ENCODE measurements around the gene KLHL29.
A peak's percentile ranks its signal among the peaks of the same experiment; 100 is the strongest.

KLHL29 gene

DNA sequence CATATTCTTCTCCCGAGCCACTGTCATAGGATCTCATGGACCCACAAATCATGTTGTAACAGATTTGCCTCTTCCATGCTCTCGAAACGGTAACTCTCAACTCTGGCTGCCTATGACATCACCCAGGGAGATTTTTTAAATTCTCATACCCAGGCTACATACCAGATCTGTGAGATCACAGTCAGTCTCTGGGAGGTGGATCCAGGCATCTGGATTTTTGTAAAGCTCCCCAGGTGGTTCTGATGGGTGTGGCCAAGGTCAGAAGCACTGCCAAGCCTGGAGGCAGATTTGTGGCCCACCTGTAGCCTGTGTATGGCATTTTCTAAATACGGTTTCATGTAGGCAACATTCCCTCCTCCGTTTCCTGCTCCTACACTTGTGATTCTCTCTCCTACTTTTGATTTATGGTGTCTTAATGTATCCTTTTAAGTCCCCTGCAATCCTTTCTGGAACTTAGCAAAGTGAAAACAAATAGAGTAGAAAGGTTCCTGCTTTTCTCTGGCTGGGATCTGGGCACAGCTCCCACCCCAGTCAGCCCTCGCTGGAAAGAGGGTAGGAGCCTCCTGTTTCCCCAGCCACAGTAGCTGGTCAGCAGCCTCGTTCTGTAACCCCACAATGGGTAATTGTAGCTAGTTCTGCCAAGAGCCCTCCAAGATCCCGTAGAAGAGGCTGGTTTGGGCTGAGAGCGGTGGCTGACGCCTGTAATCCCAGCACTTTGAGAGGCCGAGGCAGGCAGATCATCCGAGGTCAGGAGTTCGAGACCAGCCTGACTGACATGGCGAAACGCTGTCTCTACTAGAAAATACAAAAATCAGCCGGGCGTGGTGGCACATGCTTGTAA, 96.2 kb downstream of the KLHL29 start:
- DNase-seq = no peak

DNA sequence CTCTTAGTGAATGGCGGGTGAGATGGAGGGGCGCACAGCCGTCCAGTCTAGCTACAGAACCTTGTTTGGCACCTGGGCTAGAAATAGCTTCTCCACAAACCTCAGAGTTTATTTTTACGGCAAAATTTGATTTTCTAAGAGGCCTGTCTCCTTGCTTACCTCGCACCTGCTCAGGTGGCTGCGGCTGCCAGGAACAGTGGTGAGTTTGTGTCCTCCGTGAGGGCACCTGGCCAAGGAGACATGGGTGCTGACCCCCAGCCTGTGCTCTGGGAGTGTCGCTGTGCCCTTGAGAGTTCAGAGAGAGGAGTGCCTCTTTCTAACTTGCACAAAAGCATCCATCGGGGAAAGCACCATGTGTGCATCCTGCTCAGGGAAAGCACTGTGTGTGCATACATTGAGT, 97.2 kb downstream of the KLHL29 start:
- DNase-seq = no peak

DNA sequence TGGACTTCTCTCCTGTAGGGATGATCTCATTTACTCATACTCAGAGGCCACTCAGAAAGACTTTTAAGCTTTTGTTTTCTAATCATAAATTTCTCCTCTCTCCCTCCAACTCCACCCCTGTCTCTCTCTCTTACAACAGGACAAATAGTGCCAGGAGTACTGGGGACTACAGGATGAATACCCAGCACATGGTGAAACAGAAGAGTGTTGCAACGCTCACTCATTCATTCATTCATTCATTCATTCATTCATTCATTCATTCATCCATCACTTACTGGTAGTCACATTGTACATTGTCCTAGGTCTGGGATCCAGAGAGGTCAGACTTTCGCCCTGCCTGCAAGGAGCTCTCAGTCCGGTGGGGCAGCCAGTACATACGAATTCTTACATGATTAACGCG, 97.6 kb downstream of the KLHL29 start:
- no peak for DNase-seq

DNA sequence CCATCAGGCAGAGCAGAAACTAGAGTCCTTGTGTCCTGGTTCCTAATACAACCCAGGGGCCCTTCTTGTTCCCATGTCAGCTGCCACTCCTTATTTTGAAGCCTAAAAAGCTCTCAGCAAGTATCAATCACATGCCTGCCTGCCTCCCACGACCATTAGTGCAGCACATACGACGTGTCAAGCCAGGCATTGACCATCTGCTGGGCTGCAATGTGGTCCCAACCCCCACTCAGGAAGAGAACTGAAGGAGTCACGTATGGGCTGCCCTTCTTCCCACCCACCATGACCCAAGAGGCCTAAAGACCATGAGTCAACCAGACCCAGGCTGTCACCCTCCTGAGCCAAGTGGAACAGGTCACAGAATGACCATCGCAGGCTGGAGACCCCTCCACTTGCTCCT, 98.8 kb downstream of the KLHL29 start:
- no peak for DNase-seq

DNA sequence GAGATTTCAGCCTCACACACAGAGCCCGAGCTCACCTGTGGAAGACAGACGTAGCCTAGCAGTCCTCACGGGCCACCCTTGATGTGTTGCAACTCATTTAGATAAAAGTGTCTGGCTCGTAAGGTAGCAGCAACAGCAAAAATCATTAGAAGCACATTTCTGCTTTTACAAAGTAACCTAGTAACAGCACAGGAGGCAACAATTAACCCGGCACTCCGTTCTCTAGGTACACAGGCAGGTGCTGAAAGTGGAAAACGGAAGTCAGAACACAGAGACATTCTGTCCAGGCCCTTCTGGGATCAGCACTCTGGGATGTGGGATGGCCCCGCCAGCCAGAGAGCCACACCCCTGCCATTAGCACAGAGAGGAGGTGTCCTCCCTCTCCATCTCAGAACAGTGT, 99.3 kb downstream of the KLHL29 start:
- DNase-seq = no peak

DNA sequence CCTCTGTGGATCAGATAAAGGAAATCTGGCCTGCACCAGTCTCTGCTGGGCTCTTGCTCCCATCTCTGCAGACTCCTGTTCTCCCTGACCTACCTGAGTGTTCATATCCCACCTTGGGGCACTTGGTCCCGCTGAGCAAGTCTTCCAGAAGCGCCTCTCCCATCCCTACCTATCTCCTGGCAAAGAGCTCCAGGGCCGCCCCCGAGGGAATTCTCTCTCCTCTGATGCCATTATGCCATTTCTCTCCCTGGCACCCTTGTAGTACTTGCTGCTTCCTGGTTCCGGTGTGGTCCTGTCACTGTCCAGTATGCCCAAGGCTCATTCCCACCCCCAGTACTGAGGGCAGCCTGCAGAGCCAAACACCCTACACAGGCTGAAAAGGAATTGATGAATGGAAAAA, 99.8 kb downstream of the KLHL29 start:
- no peak for DNase-seq

DNA sequence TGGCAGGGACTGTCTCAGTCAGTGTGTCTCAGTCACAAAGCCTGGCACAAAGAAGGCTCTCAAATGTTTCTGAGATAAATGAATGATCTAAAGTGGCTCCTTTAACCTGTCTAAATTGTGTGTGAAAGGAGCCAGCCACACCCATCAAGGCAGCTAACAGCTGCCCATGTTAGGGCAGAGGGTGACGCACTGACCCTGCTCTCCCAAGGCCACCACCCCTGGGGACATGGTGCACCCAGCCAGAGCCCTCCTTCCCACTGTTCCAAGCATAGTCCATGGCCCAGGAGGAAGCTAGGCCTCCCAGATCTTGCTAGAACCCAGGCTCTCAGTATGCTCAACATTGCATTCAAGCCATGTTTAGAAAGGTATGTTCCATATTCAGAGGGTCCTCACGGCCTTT, 100.3 kb downstream of the KLHL29 start:
- no peak for DNase-seq

DNA sequence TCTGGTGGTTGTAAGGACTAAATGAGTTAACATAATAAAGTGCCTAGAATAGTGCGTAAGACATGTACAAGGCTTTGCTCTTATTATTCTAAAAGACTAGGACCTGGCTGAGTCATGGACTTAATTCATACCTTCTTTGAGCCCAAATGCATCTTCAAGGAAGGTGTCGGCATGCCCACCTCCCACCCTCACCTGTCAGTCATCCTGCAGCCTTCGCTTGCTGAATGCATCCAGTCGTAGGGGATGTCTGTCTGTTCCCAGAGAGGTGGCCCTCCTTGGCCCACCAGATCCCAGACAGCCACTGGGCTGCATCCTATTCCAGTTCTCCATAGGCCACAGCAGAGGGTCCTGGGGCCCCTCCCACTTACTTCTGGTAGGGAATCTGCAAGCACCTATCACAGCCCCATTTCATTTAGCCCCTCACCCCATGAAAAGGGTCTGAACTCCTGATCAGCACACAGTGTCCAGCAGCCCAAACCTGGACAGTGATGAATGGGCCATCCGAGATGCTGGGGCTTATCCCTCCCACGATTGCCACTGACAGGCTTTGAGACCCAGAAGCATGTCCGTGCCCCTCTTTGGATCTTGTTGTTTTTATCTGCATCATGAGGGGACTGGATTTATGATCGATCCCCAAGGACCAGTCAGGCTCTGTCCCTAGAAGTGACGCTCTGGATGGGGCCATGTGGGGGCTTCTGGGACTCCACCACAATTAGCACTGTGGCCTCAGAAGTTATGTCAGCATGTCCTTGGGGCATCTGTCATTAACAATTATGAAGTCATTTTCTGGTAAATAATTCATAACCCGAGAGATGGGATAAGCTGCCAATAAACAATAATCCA, 101.1 kb downstream of the KLHL29 start:
- DNase-seq = no peak

DNA sequence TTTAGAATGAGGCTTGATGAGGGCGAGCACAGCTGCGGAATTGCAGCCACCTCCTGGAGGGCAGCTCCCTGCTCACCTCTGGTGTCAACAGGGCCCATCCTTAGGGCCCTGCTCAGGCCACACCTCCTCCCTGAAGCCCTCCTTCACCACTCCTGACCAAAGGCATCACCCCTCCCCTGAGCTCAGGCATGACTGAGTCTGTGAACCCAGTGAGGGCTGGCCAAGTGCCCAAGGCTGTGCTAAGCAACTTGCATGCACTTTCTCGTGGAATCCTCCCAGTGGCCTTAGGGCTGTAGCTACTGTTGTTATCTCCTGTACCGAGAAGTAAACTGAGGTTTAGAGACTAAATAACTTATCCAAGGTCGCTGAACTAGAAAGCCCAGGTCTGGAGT, 101.7 kb downstream of the KLHL29 start:
- DNase-seq = no peak

DNA sequence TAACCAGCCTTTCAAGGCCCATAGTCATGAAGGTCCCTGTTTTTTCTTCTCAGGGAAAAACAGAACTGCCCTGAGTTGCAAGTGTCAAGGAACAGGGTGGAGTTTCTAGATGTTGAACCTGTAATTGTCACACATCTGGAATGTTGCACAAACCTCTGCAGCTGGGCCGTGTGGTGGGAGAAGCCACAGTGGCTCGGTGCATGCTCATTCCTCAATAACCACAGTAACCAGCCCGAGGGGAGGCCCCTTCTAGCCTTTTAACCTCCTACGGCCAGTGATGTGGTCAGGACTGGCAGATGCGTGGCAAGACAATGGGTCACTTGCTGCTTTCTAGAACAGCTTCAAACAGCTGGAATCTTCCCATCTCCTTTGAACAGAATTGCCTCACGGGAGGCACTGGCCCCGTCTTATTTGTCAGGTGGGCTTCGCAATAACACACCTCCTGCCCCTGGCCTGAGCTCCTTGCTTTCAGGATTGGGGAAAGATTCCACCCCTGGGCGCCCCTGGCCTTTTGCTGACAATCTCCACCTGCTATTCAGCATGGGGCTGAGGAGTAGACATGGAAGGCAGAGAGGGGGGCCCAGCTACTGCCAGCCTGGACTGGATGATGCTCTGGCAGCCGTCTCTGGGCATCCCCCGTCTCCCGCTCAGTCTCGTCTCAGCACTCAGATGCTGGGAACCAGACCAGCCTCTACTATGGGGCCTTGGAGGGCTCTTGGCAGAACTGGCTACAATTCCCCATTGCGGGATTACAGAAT, 102.9 kb downstream of the KLHL29 start:
- DNase-seq = peak; percentile 39

DNA sequence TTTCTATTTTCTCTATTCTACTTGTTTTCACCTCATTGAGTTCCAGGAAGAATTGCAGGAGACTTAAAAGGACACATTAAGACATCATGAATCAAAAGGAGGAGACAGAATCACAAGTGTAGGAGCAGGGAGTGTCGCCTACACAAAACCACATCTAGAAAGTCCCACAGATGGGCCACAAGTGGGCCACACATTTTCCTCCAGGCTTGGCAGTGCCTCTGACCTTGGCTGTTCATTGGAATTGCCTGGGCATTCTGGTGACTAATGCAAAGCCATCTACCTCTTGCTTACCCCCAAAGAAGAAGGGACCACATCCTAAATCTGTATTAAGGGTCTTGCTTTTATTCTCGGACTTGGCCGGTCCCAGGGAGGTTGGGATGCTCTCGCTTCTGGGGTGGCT, 103.6 kb downstream of the KLHL29 start:
- DNase-seq = no peak

DNA sequence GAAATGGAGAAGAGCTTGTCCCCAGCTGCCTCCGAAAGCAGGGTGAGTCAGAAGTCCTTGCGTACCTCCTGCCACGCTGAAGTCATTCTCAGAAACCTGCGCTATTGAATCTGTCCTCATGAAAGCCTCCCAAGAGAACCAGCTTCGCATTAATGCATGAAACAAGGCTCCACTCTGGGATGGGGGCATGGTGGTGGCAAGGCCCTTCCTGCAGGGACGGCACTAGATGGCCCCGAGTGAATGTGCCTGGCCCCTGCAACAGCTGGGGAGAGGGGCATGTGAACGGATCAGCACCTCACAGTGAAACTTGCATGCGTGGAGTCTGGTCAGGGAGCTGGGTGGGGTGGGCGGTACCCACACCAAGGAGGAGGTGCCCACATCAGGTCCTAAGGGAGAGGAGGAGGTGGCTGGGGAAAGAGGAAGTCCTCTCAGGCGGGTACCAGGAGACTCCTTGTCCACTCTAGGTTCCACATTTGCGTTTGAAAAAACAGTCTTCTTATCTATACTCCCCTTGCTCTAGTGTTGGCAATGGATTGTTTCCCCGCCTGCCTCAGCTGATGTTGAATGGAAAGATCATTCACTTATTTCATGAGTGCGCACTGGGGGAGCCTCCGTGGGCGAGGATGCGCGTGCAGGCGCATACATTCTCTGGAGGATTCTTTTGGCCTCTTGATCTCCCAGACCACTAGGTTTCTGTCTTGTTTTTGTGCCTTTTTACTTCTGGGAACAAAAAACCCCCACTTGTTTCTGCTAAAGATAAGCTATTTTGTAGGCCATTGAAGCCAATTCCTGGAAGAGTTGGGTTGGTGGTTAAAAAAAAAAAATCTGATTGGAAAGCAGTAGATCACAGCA, 104.7 kb downstream of the KLHL29 start:
- DNase-seq = peak; percentile 65

DNA sequence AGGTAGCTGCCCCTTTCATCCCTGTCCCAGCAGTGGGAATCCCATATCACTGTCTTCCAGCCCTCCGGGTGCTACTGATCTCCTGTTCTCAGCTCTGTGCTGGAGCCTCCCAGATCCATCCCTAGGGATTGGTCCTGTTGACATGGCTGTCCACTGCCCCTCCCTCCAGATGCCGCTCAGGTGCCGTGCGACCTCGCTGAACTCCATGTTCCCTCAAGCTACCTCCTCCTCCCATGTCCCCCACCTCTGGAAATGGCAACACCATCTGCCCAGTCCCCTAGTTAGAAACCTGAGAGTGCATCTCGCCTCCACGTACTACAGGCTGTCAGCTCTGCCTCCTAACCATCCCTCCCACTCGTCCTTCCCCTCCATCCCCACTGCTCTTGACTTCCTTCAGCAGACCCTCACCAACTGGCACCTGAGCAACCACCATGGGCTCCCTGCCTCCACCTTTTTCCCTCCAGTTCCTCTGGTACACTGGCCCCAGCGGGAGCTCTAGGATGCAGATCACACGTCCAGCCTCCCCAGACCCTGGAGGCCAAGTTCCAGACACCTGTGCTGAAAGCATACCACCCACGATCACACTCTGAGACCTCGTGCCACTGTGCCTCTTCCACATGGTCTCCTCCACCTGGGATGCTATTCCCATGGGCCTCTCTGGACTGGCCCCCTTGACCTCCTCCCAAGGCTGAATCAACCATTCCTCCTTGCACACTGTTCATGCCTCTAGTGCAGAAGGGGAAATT, 106.8 kb downstream of the KLHL29 start:
- DNase-seq = no peak

DNA sequence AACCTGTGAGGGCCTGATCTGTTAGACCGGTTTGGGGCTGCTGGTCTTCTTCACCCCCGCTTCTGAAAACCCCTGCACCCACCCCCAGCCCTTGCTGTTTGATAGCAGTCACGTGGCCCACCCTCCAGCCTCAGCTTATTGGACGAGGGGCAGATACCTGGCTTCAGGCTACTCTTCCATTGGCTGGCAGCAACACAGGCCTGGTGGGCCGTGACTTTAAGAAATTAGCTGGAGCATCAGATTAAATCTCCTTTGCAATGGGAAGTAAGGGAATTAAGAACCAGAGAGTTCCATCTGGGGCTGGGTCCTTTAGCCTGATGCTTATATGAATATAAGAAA, 107.3 kb downstream of the KLHL29 start:
- DNase-seq = no peak

DNA sequence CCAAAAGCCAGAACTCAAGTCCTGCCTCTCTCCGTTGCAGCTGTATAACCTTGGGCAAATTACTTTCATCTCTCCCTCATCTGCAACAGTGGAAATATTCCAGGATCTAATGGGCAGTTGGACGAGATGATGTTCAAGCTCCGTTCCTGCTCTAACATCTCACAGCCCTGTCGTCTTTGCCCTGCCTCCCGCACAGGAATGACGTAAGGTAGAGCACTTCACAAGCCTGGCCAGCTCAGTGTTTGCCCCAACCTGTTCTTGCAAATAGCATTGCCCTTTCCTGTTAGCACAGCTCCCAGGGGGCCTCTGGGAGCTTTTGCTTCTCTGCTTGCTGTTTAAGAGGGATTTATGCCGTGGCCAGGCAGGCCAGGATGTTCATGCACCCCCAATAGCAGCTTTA, 107.9 kb downstream of the KLHL29 start:
- no peak for DNase-seq

DNA sequence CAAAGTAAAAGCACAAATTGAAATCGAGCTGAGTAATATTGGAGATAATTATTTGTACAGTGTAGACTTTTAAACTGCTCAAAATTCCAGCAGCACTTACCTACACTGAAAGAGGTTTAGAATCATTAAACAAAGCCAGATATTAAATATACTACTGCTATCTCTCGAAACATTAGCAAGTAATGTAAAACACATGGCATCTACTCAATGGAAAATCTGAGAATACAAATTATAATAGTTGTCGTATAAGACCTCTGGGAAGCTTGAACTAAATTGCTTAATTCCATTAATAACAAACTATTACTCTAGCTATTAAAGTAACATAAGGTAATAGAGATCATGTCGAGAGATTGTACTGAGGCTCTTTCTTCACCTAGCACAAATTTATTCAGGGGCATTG, 108.9 kb downstream of the KLHL29 start:
- DNase-seq = no peak

DNA sequence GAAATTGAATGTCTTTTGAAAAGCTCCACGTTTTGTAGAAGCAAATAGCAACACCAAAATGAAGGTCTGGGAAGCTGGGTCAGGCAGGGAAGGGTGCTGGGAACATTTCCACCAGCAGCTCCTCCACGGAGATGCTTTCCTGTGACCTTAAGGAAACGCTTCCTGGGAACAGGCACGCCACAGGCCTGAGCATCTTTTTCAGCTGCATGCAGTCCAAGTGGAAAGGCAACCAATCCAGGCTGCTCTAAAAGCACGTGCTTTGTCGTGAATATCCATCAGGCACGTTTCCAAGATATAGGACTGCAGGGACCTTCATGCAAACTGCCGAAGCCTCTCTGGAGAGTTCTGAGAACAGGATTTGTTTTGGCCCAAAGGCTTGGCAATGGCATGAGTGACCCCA, 109.3 kb downstream of the KLHL29 start:
- DNase-seq = no peak

DNA sequence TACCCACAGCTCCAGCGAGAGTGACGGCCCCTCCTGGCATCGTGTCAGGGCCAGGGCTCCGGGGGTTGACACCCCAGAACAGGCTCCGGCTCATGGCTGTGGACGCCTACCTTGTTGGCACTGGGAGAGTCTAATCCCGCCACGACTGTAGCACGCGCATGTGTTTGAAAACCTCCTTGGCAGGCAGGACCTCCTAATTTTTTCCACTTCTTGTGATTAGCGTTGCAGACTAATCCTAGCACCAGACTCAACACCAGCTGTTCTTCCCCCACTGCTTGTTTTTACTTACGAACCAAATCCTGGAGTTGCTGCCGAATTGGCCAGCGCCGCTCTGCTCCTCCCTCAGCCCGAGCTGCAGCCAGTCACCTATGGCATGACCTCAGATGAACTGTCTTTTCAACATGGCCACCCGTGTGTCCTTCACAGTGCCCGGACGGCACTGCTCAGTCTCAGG, 110.7 kb downstream of the KLHL29 start:
- no peak for DNase-seq

DNA sequence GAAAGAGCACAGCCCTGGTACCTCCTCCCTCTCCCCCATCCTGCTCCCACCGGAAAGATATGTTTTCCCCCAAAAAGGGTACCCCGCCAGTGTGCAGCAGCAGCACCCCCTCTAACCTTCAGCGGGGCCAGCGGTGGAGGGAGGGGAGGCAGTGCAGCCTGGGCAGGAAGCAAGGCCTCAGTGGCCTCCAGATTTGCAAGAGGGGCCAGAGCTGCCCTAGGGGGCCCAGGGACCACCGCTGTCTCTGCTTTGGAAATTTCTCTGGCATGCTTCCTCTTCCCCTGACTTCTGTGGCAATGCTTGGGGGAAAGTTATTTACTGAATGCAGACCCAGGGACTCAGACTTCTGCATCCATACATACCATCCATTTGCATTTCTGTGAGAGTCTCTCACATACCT, 111.5 kb downstream of the KLHL29 start:
- no peak for DNase-seq

DNA sequence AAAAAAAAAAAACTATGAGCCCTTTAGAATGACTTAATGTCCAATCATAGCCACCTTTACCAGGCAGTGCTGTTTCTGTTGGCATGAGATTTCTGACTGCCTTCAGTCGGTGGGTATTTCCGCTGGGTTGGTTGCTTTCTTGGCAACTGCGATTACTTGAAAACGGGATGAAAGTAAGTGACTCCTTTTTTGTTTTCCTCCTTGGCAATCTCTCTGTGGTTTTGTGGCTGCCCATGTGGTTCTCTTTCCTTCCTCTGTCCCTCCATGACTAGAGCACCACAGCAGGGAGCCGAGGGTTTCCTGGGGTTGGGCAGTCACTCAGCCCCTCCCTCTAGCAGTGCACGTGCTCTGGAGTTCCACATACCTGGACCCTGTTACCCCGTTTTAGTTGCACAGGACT, 112.1 kb downstream of the KLHL29 start:
- peak; percentile 66 for DNase-seq

DNA sequence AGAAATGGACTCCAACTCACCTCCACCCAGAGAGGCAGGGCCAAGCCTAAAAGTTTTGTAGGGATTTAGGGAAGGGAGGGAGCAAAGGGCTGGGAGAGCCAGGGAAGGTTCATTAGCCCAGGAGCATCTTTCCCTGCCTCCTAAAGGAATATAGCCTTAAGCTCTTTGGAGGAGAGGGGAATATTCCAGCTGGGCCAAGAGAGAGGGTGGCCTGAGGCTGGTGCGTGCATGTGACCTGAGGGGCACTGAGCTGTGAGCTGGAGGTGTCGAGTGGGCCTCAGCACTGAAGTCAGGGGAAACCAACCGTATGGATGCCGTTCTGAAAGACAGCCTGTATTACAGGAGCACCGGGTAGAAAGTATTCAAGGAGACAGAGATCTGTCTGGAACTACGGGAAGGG, 112.6 kb downstream of the KLHL29 start:
- no peak for DNase-seq

DNA sequence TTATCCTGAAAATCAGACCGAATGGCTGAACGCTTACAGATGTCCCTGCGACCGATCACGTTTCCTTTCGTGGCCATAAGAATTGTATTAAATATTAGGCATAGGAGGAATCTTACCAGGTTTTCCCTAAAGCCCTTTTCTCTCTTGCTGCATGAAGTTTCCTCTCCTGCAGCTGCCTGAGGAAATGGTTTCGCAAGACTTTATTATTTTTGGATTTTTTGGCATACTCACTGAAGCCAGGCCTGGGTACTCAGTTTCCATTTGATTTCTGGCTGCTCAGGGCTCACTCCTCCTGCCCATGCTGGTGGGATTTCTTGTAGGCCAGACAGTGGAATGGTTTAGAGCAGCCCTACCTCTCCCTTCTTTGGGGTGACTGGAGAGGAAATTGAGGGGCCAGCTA, 114.0 kb downstream of the KLHL29 start:
- no peak for DNase-seq

Measured in activated CD4-positive, alpha-beta T cell treated with anti-CD3 and anti-CD28 coated beads, Interleukin-10, Interleukin-2, amounts not matched to agents 100 ng/mL and 50 ng/mL, durations not matched to agents 16 hours and 8 hours (primary cell).